GM21717 (cell line): ENCODE data around the gene RAPGEF5.

Experiments used
- ATAC-seq: cut with Tn5 transposase; IDR thresholded peaks from one replicate; pipeline ENCODE4 v1.9.1; 2021; ENCODE audit warnings: mild to moderate bottlenecking, moderate library complexity; ENCODE audit not compliant: unreplicated experiment

Gene RAPGEF5

GRCh38 chr7:22167482-22167881 is 189.5 kb downstream of the RAPGEF5 start:
- no peak for ATAC-seq

GRCh38 chr7:22166928-22167327 is 190.0 kb downstream of the RAPGEF5 start:
- ATAC-seq, result no peak

- ATAC-seq, result no peak
Observed at GRCh38 chr7:22159341-22159740, 197.6 kb downstream of the RAPGEF5 start.

- no peak for ATAC-seq
Observed at GRCh38 chr7:22157552-22157951, 199.4 kb downstream of the RAPGEF5 start.

- no peak for ATAC-seq
Observed at GRCh38 chr7:22156205-22156604, 200.7 kb downstream of the RAPGEF5 start.

- ATAC-seq, result no peak
Observed at GRCh38 chr7:22154143-22154529, 202.8 kb downstream of the RAPGEF5 start.

- ATAC-seq, result no peak
Observed at GRCh38 chr7:22153432-22154142, 203.4 kb downstream of the RAPGEF5 start.

- ATAC-seq, result no peak
Observed at GRCh38 chr7:22152690-22153089, 204.3 kb downstream of the RAPGEF5 start.

- no peak for ATAC-seq
Observed at GRCh38 chr7:22151901-22152300, 205.1 kb downstream of the RAPGEF5 start.

- no peak for ATAC-seq
Observed at GRCh38 chr7:22150221-22150620, 206.7 kb downstream of the RAPGEF5 start.

GRCh38 chr7:22147868-22148267 is 209.1 kb downstream of the RAPGEF5 start:
- ATAC-seq, result no peak

GRCh38 chr7:22146961-22147512 is 209.9 kb downstream of the RAPGEF5 start:
- ATAC-seq, result no peak

- no peak for ATAC-seq
Observed at GRCh38 chr7:22144950-22145349, 212.0 kb downstream of the RAPGEF5 start.

- ATAC-seq, result no peak
Observed at GRCh38 chr7:22143491-22143890, 213.5 kb downstream of the RAPGEF5 start.

GRCh38 chr7:22142572-22142971 is 214.4 kb downstream of the RAPGEF5 start:
- no peak for ATAC-seq

- ATAC-seq, result no peak
Observed at GRCh38 chr7:22141355-22141754, 215.6 kb downstream of the RAPGEF5 start.

GRCh38 chr7:22140578-22140977 is 216.4 kb downstream of the RAPGEF5 start:
- ATAC-seq, result no peak

GRCh38 chr7:22138886-22139285 is 218.1 kb downstream of the RAPGEF5 start:
- no peak for ATAC-seq

- no peak for ATAC-seq
Observed at GRCh38 chr7:22138106-22138505, 218.8 kb downstream of the RAPGEF5 start.

GRCh38 chr7:22137466-22137865 is 219.5 kb downstream of the RAPGEF5 start:
- no peak for ATAC-seq

GRCh38 chr7:22137026-22137425 is 219.9 kb downstream of the RAPGEF5 start:
- ATAC-seq, result no peak

GRCh38 chr7:22129819-22130580 is 227.0 kb downstream of the RAPGEF5 start:
- ATAC-seq, result no peak
